GM21576 (cell line): ENCODE measurements around the gene FKBP1C.

Experiments used
- ATAC-seq: cut with Tn5 transposase; IDR thresholded peaks from one replicate; pipeline ENCODE4 v1.9.1; 2021; ENCODE audit warnings: mild to moderate bottlenecking, moderate library complexity; ENCODE audit not compliant: unreplicated experiment

The FKBP1C gene

GRCh38 chr6:63261820-63262219 is 50.6 kb downstream of the FKBP1C start:
- peak; percentile 54 for ATAC-seq
